Measurements from ENCODE around the gene MCF2L2. TPM values are rescaled to one million over a fixed set of nuclear protein-coding genes. Genes with fewer than 3 reads are reported as not detected.

MCF2L2 gene
- total and polyA plus RNA-seq, 3 donors from 2014 or later: 6.8 to 24.2 (median 14.6) TPM

GRCh38 chr3:183158113-183158512 is 270.3 kb downstream of the MCF2L2 start:
- Histone ChIP-seq H3K36me3 (ENCODE audit: low read depth, missing control alignments) (no peaks in the 10 kb centered on the region), H3K27me3 (no peaks in the 10 kb centered on the region), H3K9me3 (no peaks in the 10 kb centered on the region), H3K4me3 (no peak overlapping the region), H3K27ac (no peak overlapping the region), H3K4me1 (no peaks in the 10 kb centered on the region)
- DNase-seq: no peak
- WGBS, 2 donors: 93 to 100% methylated on average over 2 of the region's 2 CpGs
- intact Hi-C loops (cut with DNase I; ENCODE audit: low total_unique reads): no loop called here
- TF ChIP-seq POLR2A (IDR thresholded peaks at IDR 0.05) (no peak), CTCF (IDR thresholded peaks at IDR 0.05) (no peak)

- Histone ChIP-seq H3K27ac (no peak overlapping the region), H3K4me1 (no peaks in the 10 kb centered on the region), H3K4me3 (no peak overlapping the region), H3K9me3 (no peaks in the 10 kb centered on the region), H3K27me3 (no peaks in the 10 kb centered on the region), H3K36me3 (ENCODE audit: low read depth, missing control alignments) (no peaks in the 10 kb centered on the region)
- 90 to 92% methylated on average over 5 of the region's 5 CpGs for WGBS, 2 donors
- no peak for TF ChIP-seq CTCF (IDR thresholded peaks at IDR 0.05)
- no peak for TF ChIP-seq POLR2A (IDR thresholded peaks at IDR 0.05)
- intact Hi-C loops (cut with DNase I; ENCODE audit: low total_unique reads): no loop called here
- no peak for DNase-seq
Measured at GRCh38 chr3:183156266-183156665, 272.2 kb downstream of the MCF2L2 start.

- H3K4me1 ChIP-seq: no peaks in the 10 kb centered on the region
- no peaks in the 10 kb centered on the region for H3K36me3 ChIP-seq (ENCODE audit: low read depth, missing control alignments)
- TF ChIP-seq POLR2A (IDR thresholded peaks at IDR 0.05) (no peak), CTCF (IDR thresholded peaks at IDR 0.05) (no peak)
- H3K27ac ChIP-seq: no peak overlapping the region
- DNase-seq: no peak
- H3K4me3 ChIP-seq: no peak overlapping the region
- no peaks in the 10 kb centered on the region for H3K9me3 ChIP-seq
- H3K27me3 ChIP-seq: no peaks in the 10 kb centered on the region
- intact Hi-C loops (cut with DNase I; ENCODE audit: low total_unique reads): no loop called here
- 95 to 96% methylated on average over 4 of the region's 4 CpGs for WGBS, 2 donors
Measured at GRCh38 chr3:183155499-183155898, 272.9 kb downstream of the MCF2L2 start.

- WGBS, 2 donors: 83 to 88% methylated on average over 14 of the region's 14 CpGs
- H3K4me1 ChIP-seq: no peaks in the 10 kb centered on the region
- TF ChIP-seq POLR2A (IDR thresholded peaks at IDR 0.05): no peak
- no peak for TF ChIP-seq CTCF (IDR thresholded peaks at IDR 0.05)
- no peak overlapping the region for H3K27ac ChIP-seq
- no peaks in the 10 kb centered on the region for H3K36me3 ChIP-seq (ENCODE audit: low read depth, missing control alignments)
- H3K27me3 ChIP-seq: no peaks in the 10 kb centered on the region
- no peaks in the 10 kb centered on the region for H3K9me3 ChIP-seq
- no peak for DNase-seq
- intact Hi-C loops (cut with DNase I; ENCODE audit: low total_unique reads): no loop called here
- H3K4me3 ChIP-seq: no peak overlapping the region
Measured at GRCh38 chr3:183153210-183153950, 275.0 kb downstream of the MCF2L2 start.

- Histone ChIP-seq H3K9me3 (no peaks in the 10 kb centered on the region), H3K4me1 (no peaks in the 10 kb centered on the region), H3K27ac (no peak overlapping the region), H3K36me3 (ENCODE audit: low read depth, missing control alignments) (no peaks in the 10 kb centered on the region), H3K4me3 (no peak overlapping the region), H3K27me3 (no peaks in the 10 kb centered on the region)
- 56 to 70% methylated on average over 6 of the region's 6 CpGs for WGBS, 2 donors
- intact Hi-C loops (cut with DNase I; ENCODE audit: low total_unique reads): no loop called here
- no peak for DNase-seq
- TF ChIP-seq POLR2A (IDR thresholded peaks at IDR 0.05): no peak
- TF ChIP-seq CTCF (IDR thresholded peaks at IDR 0.05): no peak
Measured at GRCh38 chr3:183151821-183152351, 276.5 kb downstream of the MCF2L2 start.
